Right cardiac atrium (tissue), 5 donors: ENCODE data around the gene SLC9A7. TPM values are rescaled to one million over a fixed set of nuclear protein-coding genes. Genes with fewer than 3 reads are reported as not detected.

Source experiments
- ATAC-seq, 2 donors: fragments of 200-7000 bp; cut with Tn5 transposase; one replicate each; pipeline versions ENCODE4 v1.8.0 to v1.9.1; 2020; ENCODE audit warnings: moderate library complexity in 2 of 2, mild to moderate bottlenecking in 1 of 2
- DNase-seq, 3 donors: peaks; one replicate each; pipeline ENCODE4 v3.0.0-alpha.2; 2020
- H3K27ac ChIP-seq: one replicate; pipeline ENCODE4 v1.5.1; 2013; ENCODE audit warnings: mild to moderate bottlenecking, low read length, control low read depth, moderate library complexity
- H3K27me3 ChIP-seq: one replicate; pipeline ENCODE4 v1.6.1; 2013; ENCODE audit not compliant: control insufficient read depth, insufficient read depth
- H3K4me1 ChIP-seq: one replicate; pipeline ENCODE4 v1.6.1; 2013; ENCODE audit warnings: low read length; ENCODE audit not compliant: control insufficient read depth, insufficient read depth
- H3K4me3 ChIP-seq: one replicate; pipeline ENCODE4 v1.5.1; 2013; ENCODE audit warnings: low read length, control low read depth
- H3K9me3 ChIP-seq: one replicate; pipeline ENCODE4 v1.6.1; 2013; ENCODE audit warnings: low read length; ENCODE audit not compliant: control insufficient read depth
- WGBS: extraction: QIAGEN DNeasy Blood & Tissue Kit; methylation state at CpG from one replicate; pipeline ENCODE4 v1.1.7; 2013; 5-methylcytosine and 5-hydroxymethylcytosine counted together
- intact Hi-C, 4 donors: fragments of 100-400 bp; cut with DNase I; formaldehyde crosslinking; loops; one replicate each; pipeline versions ENCODE4 v1.11.0 to v1.14.0; 2022 to 2023
- polyA plus RNA-seq: library from polyadenylated mRNA; stranded (reverse); fragments of 200-250 nt; gene quantifications from one replicate; pipeline ENCODE4 v1.2.3, GENCODE V29; 2013
- total RNA-seq, 4 donors: library from RNA; stranded (reverse); fragmentation: NEBNext Ultra II Directional; extraction: Animal tissue kit (Norgen Biotek cat#: 25700); gene quantifications; one replicate each; pipeline ENCODE4 v1.2.1, GENCODE V29; 2021
- donor health status: healthy with polysubstance abuse.
- donor health status: DM: no; HTN: yes; CAD: no.
- donor health status: DM: no; HTN: no; CAD: no.
- donor health status: DM: no; HTN: yes; CAD: no; lungs with severe emphysema.
- donor health status: DM: yes; HTN: yes; CAD: no.

SLC9A7 gene
- total and polyA plus RNA-seq, 5 donors: 1.3 to 8.7 (median 5.2) TPM

DNA sequence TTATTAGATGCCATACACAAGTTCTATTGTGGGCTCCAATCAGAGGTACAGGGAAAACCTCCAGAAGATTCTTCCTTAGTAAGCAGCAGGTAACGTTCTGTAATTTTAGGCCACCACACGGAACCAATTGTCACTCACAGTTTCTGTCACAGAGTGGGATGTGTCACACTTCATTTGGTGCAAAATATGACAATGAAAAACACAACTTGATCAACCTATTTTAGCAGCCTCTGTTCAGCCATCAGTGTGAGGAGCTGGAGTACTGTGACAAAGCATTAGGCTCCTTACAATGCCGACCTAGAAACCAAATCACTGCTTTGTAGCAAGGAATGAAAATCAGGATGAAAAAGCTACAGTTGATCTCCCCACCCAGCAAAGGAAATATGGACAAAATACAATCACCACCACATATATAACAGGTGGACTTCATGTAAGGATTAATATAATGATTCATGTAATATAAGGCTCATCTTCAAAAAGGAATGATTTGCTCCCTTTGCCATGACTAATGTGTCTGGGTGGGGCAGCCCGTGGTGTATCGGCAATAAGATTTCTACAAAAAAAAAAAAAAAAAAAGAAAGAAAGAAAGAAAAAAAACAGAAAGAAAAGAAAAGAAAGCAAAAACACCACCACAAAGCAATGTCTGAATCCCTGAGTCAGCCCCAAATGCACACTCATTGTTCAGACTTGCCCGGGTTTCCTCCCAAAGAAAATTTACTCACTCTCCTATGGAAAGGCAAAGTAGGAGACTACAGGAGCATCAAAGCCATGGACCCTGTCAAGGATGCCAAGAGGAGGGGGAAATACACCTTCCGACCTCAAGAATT, 36.0 kb downstream of the SLC9A7 start:
- Histone ChIP-seq H3K27me3 (no peaks in the 10 kb centered on the region), H3K4me3 (no peak overlapping the region), H3K4me1 (no peaks in the 10 kb centered on the region), H3K27ac (no peak overlapping the region), H3K9me3 (no peaks in the 10 kb centered on the region)
- WGBS: 83% methylated on average over 7 of the region's 7 CpGs
- DNase-seq: no peak
- intact Hi-C loops: no loop called here
- no peak for ATAC-seq

- Histone ChIP-seq H3K4me1 (no peaks in the 10 kb centered on the region), H3K27ac (no peak overlapping the region), H3K9me3 (no peaks in the 10 kb centered on the region), H3K4me3 (no peak overlapping the region), H3K27me3 (no peaks in the 10 kb centered on the region)
- intact Hi-C loops: no loop called here
- WGBS: 78% methylated on average over 3 of the region's 3 CpGs
- DNase-seq (no peak), ATAC-seq (no peak)
Measured at GRCh38 chrX:46716796-46717195, 42.1 kb downstream of the SLC9A7 start.

- Histone ChIP-seq H3K27me3 (no peaks in the 10 kb centered on the region), H3K4me3 (no peak overlapping the region), H3K4me1 (no peaks in the 10 kb centered on the region), H3K9me3 (no peaks in the 10 kb centered on the region), H3K27ac (no peak overlapping the region)
- intact Hi-C loops: no loop called here
- DNase-seq: no peak
- ATAC-seq: no peak
- WGBS: 77% methylated on average over 1 of the region's 1 CpG
Measured at GRCh38 chrX:46715997-46716396, 42.9 kb downstream of the SLC9A7 start.

DNA sequence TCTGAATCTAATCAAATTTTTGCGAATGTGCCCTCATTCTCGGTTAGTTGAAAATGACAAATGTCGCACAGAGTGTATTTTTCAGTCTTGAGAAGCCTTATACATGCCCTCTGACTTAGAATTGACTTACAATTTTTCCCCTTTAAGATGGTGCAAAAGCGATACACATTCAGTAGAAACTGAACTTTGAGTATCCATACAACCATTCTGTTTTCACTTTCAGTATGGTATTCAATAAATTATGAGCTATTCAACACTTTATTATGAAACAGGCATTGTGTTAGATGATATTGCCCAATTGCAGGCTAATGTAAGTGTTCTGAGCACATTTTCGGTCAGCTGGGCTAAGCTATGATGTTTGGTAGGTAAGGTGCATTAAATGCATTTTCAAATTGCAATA, 43.4 kb downstream of the SLC9A7 start:
- Histone ChIP-seq H3K27me3 (no peaks in the 10 kb centered on the region), H3K4me3 (no peak overlapping the region), H3K4me1 (no peaks in the 10 kb centered on the region), H3K27ac (no peak overlapping the region), H3K9me3 (no peaks in the 10 kb centered on the region)
- DNase-seq: no peak
- intact Hi-C loops: no loop called here
- ATAC-seq: no peak
- 89% methylated on average over 5 of the region's 5 CpGs for WGBS

- Histone ChIP-seq H3K27me3 (no peaks in the 10 kb centered on the region), H3K9me3 (no peaks in the 10 kb centered on the region), H3K27ac (no peak overlapping the region), H3K4me1 (no peaks in the 10 kb centered on the region), H3K4me3 (no peak overlapping the region)
- 61% methylated on average over 5 of the region's 5 CpGs for WGBS
- DNase-seq (no peak), ATAC-seq (no peak)
- intact Hi-C loops: no loop called here
Measured at GRCh38 chrX:46713672-46714490, 45.0 kb downstream of the SLC9A7 start.

GRCh38 chrX:46712764-46713163, 46.2 kb downstream of the SLC9A7 start:
- H3K27me3 ChIP-seq: no peaks in the 10 kb centered on the region
- DNase-seq (no peak), ATAC-seq (no peak)
- intact Hi-C loops: no loop called here
- H3K27ac ChIP-seq: no peak overlapping the region
- no peak overlapping the region for H3K4me3 ChIP-seq
- no peaks in the 10 kb centered on the region for H3K4me1 ChIP-seq
- 51% methylated on average over 1 of the region's 1 CpG for WGBS
- no peaks in the 10 kb centered on the region for H3K9me3 ChIP-seq

GRCh38 chrX:46710927-46711623, 47.8 kb downstream of the SLC9A7 start:
- ATAC-seq: no peak
- Histone ChIP-seq H3K27ac (no peak overlapping the region), H3K9me3 (no peaks in the 10 kb centered on the region), H3K4me3 (no peak overlapping the region), H3K4me1 (no peaks in the 10 kb centered on the region), H3K27me3 (no peaks in the 10 kb centered on the region)
- DNase-seq: no peak
- intact Hi-C loops: no loop called here
- WGBS: 62% methylated on average over 8 of the region's 8 CpGs

DNA sequence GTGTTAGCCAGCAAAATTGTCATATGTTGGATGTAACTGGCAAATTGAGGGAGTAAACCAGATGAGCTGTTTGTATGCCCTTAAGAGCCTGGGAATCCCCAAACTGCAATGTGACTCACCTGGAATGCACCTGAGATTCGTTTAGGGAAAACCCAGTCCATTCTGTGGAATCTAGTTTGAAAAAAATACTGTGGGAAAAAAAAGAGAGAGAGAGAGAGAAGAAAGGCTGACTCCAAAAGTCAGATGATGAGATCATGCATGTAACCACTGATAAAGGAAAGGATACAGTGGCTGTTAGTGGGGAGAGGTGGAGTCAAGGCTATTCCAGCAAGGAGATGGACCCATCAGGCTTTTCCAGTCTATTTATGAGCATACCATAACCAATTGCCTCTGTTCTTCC, 48.5 kb downstream of the SLC9A7 start:
- no peaks in the 10 kb centered on the region for H3K27me3 ChIP-seq
- ATAC-seq: no peak
- no peak overlapping the region for H3K27ac ChIP-seq
- no peak overlapping the region for H3K4me3 ChIP-seq
- no peaks in the 10 kb centered on the region for H3K4me1 ChIP-seq
- DNase-seq: no peak
- intact Hi-C loops: no loop called here
- H3K9me3 ChIP-seq: no peaks in the 10 kb centered on the region
- WGBS: 46% methylated on average over 1 of the region's 1 CpG

- H3K27me3 ChIP-seq: no peaks in the 10 kb centered on the region
- H3K4me3 ChIP-seq: no peak overlapping the region
- ATAC-seq (no peak), DNase-seq (no peak)
- 83% methylated on average over 9 of the region's 9 CpGs for WGBS
- H3K27ac ChIP-seq: no peak overlapping the region
- intact Hi-C loops: no loop called here
- H3K4me1 ChIP-seq: no peaks in the 10 kb centered on the region
- H3K9me3 ChIP-seq: no peaks in the 10 kb centered on the region
Measured at GRCh38 chrX:46707274-46707965, 51.5 kb downstream of the SLC9A7 start.

GRCh38 chrX:46704767-46705386, 54.0 kb downstream of the SLC9A7 start:
- Histone ChIP-seq H3K4me1 (no peaks in the 10 kb centered on the region), H3K27me3 (no peaks in the 10 kb centered on the region), H3K27ac (no peak overlapping the region), H3K9me3 (no peaks in the 10 kb centered on the region), H3K4me3 (no peak overlapping the region)
- intact Hi-C loops: no loop called here
- no peak for DNase-seq
- 70% methylated on average over 3 of the region's 3 CpGs for WGBS
- peak; percentile 43 to 90 for ATAC-seq
